Stimulated activated naive CD8-positive, alpha-beta T cell treated with anti-CD3 and anti-CD28 coated beads, Interleukin-15, Interleukin-2, amounts not matched to agents 100 U/mL and 50 U/mL, for 24 hours (primary cell): Measurements from ENCODE around the gene OSBPL1A.
"Not testable (repeated sequence)": the region's sequence is repeated elsewhere in the genome, so short reads cannot be mapped to it uniquely, and the experiment has no call there.

Experiments used
- ATAC-seq: fragments of 150-1000 bp; cut with Tn5 transposase; one replicate; pipeline ENCODE4 v1.10.0; 2021
- DNase-seq: peaks from one replicate; pipeline ENCODE4 v3.0.0; 2021

OSBPL1A gene

DNA sequence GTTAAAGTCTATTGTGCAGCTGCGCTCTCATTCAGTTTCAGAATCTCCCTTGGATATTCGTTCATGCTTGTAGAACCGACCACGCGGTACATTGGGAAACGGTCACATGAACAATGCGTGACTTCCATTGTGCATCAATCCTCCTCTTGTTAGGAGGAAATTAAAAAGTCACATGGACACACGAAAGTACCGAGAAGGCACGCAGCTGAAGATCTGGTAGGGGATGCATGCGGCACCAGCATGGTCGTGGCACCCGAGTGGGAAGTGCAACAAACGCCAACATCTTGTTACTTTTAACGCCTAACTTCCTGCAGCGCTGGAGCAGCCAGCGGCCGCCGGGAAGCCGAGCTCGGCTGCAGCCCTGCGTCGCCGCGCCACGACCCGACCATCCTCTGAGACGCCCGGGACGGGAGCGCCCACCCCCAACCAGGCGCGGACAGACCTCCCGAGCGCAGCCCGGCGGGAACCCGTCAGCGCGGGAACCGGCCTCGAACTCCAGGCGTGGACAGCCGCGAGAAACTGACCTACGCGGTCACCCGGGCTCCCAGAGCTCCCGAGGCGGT, 412 bp downstream of the OSBPL1A start:
- DNase-seq (peak; percentile 26), ATAC-seq (peak; percentile 36)

GRCh38 chr18:24396082-24396633, 1.5 kb downstream of the OSBPL1A start:
- no peak for DNase-seq
- ATAC-seq = no peak

- ATAC-seq (no peak), DNase-seq (no peak)
Measured at GRCh38 chr18:24395049-24395795, 2.4 kb downstream of the OSBPL1A start.

- no peak for DNase-seq
- ATAC-seq = no peak
Measured at GRCh38 chr18:24388957-24389356, 8.7 kb downstream of the OSBPL1A start.

DNA sequence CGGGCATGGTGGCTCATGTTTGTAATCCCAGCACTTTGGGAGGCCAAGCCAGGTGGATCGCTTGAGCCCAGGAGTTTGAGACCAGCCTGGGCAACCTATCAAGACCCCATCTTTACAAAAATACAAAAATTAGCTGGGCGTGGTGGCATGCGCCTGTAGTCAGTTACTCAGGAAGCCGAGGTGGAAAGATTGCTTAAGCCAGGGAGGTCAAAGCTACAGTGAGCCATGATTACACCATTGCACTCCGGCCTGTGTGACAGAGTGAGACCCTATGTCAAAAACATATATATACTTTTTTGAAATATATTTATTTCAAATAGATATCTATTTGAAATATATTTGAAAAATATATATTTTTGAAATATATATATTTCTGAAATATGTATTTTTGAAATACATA, 10.9 kb downstream of the OSBPL1A start:
- no peak for ATAC-seq
- DNase-seq = no peak

GRCh38 chr18:24381126-24381525, 16.5 kb downstream of the OSBPL1A start:
- ATAC-seq = no peak
- no peak for DNase-seq

DNA sequence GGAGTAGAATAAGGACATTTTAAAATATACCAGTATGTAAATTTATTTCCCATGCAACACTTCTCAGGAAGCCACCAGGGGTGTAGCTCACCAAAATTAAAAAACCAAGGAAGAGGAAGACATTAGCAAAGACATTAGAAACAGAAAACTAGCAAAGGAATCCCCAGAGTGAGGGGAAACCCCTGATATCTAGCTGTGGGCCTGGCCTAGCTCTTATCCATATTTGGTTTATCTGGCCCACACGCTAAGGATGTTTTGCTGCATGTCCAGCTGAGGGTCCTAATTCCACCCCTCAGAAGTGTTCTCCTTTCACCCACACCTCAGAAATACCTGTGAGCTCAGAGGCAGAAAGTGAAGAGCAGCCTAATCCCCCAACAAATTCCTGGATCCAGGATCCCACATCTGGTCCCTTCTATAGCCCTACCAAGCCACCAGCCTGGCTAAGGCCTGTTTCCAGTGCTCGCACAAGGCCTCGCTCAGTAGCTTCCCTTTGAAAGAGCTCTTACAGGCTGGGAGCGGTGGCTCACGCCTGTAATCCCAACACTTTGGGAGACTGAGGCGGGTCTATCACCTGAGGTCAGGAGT, 17.4 kb downstream of the OSBPL1A start:
- DNase-seq = no peak
- ATAC-seq = peak; percentile 19

DNA sequence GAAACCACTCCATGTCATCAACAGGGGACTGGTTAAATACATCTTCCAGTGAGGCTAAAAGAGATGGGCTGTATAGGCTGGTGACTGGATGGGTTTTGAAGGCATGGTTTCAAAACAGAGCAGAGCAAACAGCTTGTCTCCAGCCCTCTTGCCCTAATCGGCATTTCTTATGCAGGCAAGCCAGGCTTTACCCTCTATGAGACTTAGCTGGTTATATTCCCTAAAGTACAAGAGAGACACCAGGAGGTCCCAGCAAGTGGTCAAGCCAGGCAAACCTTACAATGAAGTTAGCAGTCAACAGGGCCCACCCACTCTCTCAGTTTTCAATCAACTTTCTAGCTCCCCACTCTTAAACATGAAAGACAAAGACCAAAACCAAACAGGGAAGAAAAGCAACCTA, 19.0 kb downstream of the OSBPL1A start:
- ATAC-seq (no peak), DNase-seq (no peak)

DNA sequence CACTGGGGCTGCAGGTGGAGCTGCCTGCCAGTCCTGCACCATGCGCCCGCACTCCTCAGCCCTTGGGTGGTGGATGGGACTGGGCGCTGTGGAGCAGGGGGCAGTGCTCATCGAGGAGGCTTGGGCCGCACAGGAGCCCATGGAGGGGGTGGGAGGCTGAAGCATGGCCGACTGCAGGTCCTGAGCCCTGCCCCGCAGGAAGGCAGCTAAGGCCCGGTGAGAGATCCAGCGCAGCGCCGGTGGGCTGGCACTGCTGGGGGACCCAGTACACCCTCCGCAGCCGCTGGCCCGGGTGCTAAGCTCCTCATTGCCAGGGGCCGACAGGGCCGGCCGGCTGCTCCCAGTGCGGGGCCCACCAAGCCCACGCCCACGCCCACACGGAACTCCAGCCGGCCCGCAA, 21.1 kb downstream of the OSBPL1A start:
- ATAC-seq, DNase-seq: not testable (repeated sequence)

DNA sequence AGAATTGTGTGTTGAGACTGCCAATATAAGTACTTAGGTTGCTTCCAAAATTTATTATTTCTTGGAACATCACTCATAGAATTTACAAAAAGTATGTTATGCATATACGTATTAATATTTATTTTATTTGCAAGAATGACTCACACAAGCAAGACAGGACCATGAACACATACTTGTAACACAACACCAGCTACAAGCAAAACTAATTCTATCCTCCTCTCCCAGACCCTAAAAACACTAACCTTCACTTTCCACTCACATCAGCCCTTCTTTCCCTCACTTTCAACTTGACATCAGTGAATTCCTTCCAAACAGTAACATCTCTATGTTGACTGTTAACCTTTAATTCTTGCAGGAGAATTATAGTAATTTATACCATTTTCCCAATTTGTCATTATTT, 24.3 kb downstream of the OSBPL1A start:
- ATAC-seq = no peak
- DNase-seq = no peak

GRCh38 chr18:24372279-24372872, 25.2 kb downstream of the OSBPL1A start:
- ATAC-seq = no peak

DNA sequence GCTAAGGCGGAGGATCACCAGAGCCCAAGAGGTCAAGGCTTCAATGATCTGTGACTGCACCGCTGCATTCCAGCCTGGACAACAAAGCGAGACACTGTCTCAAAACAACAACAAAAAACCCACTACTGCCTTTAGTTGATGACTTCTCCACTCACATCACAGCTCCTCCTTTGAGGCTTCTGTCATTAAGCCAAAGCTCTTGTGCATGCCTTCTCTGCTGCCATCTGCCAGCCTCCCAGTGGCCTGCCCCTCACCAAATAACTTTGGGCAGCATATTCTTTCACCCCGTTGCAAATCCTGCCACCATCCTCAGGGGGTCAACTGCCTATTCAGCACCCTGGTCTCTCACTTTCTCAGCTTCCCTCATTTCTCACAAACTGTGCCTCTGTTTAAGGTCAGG, 27.5 kb downstream of the OSBPL1A start:
- DNase-seq (no peak), ATAC-seq (no peak)

More at GRCh38 chr18:24372279-24372872, 25.2 kb downstream of the OSBPL1A start:
- no peak for DNase-seq

DNA sequence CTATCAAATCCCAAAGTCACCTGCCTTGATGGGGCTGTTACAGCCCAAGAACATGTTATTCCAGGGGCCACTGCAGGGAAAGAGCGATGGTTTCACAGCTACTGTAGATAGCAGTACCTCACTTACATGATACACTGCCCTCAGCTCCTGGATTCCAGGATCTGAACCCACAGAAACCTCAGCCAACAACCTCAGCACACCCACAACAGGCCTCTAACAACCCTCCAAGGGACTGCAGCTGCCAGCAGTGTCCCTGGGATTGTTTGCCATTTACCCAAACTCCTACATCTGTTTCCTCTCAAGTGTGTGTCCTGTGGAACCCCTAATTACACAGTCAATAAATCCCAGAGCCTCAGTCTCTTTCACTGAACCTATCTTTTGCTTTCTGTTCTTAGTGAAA, 28.2 kb downstream of the OSBPL1A start:
- ATAC-seq (peak; percentile 48), DNase-seq (peak; percentile 22)

DNA sequence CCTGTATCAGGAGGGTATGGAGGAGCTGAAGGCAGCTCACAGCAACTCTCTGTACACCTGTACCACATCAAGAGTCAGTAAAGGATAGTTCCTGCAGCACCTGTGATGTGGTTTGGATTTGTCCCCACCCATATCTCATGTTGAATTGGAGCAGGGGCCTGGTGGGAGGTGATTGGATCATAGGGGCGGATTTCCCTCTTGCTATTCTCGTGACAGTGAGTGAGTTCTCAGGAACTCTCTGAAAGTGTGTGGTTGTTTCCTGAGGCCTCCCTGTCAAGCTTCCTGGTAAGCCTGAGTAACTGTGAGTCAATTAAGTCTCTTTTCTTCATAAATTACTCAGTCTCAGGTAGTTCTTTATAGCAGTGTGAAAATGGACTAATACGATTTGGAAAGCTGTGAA, 28.9 kb downstream of the OSBPL1A start:
- ATAC-seq = peak; percentile 73
- DNase-seq = peak; percentile 25

GRCh38 chr18:24366328-24366727, 31.3 kb downstream of the OSBPL1A start:
- DNase-seq = no peak
- no peak for ATAC-seq

DNA sequence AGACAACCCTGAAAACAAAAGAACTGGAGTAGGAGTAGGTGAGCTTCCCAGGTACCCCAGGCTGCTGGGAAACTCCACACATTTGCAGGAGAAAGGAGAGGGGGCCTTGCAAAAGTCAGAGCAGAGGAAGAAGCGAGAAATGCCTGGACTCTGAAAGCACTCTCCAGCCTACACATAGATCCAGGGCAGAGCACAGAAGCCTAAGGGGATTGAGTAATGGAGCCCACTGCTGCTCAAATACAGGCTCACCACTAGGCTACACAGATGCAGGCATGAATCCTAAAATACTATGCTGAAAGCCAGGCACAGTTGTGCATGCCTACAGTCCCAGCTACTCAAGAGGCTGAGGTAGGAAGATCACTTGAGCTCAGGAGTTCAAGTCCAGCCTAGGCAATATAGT, 33.4 kb downstream of the OSBPL1A start:
- ATAC-seq (no peak), DNase-seq (no peak)

- ATAC-seq = no peak
Measured at GRCh38 chr18:24362757-24363156, 34.9 kb downstream of the OSBPL1A start.

GRCh38 chr18:24359787-24360530, 37.7 kb downstream of the OSBPL1A start:
- ATAC-seq, DNase-seq: not testable (repeated sequence)

More at GRCh38 chr18:24362757-24363156, 34.9 kb downstream of the OSBPL1A start:
- DNase-seq = no peak

DNA sequence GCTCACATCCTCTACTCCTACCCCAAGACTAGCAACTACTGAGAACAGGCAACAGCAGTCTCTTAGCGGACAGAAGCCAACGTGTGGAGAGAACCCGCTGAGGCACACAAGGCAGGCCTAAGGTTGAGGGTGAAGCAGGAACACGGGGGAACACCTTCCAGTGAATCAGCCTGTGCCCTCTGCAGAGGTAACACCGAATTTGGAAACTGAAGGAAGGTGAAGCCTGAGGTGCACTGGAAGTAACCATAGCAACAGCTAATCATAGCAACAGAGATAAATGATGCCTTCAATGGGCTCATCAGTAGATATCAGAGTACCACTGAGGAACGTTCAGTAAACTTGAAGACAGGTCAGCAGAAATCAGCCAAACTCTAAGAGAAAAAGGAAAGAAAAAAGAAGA, 43.3 kb downstream of the OSBPL1A start:
- DNase-seq (no peak), ATAC-seq (no peak)

- ATAC-seq (no peak), DNase-seq (no peak)
Measured at GRCh38 chr18:24346254-24346653, 51.4 kb downstream of the OSBPL1A start.

DNA sequence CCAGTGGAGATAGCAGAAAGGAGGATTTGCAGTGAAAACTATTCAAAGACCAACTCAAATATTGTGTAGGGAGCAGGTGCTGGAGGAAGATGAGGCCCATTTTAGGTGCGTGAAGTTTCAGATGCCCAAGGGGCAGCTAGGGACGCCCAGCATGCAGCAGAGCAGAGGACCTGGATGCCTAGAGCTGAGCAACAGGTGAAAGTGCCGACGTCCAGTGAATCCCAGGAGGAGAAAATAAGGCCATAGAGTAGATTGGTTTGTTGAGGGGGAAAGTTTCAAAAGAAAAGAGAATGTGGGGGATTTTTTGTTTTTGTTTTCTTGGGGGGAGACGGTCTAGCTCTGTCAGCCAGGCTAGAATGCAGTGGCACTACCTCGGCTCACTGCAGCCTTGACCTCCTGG, 53.1 kb downstream of the OSBPL1A start:
- no peak for DNase-seq
- no peak for ATAC-seq

DNA sequence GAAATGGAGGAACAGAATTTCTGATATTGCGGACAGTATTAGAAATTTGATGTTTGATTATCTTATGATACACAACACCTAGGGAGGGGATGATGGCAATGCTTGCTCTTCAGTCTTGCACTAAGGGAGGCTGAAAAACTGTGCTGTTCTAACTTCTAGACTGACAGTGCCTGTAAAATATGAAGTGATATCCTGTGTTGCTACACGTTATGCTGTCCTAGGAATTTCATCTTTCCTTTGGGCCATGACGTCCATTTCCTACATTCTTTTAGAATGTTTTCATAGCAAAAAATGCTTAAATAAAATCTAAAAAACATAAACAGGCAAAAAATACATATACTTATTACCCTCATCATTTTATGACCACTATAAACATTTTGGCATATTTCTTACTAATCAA, 55.3 kb downstream of the OSBPL1A start:
- DNase-seq (no peak), ATAC-seq (no peak)
